NCI-H2081 treated with DMSO at 0.1 percent for 48 hours (cell line): Measurements from ENCODE around the gene GARRE1.
"Not testable (repeated sequence)": the region's sequence is repeated elsewhere in the genome, so short reads cannot be mapped to it uniquely, and the experiment has no call there.

Source experiments
- DNase-seq: peaks from one replicate; lab custom pipeline; 2025; lab: John Stamatoyannopoulos, UW

GARRE1 gene

DNA sequence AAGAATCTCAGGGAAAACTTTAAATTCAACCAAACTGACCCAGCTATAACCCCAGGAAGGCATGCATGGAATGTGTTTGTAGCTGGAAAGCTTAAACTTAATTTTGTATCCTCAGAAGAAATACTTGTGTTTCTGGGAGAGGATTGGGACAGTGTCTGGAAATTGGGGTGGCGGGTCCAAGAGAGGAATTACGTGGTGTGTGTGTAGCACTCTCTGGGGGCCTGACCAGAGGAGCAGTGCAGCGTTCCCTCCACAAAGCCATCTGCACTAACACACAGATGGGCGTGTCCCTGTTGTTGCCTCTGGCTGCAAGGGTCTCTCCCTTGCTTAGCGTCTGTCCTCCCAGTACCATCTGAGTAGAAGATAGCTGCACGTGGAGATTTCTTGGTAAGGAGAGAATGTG is 6.4 kb downstream of the GARRE1 start:
- DNase-seq = no peak

GRCh38 chr19:34261334-34262109 is 7.2 kb downstream of the GARRE1 start:
- no peak for DNase-seq

DNA sequence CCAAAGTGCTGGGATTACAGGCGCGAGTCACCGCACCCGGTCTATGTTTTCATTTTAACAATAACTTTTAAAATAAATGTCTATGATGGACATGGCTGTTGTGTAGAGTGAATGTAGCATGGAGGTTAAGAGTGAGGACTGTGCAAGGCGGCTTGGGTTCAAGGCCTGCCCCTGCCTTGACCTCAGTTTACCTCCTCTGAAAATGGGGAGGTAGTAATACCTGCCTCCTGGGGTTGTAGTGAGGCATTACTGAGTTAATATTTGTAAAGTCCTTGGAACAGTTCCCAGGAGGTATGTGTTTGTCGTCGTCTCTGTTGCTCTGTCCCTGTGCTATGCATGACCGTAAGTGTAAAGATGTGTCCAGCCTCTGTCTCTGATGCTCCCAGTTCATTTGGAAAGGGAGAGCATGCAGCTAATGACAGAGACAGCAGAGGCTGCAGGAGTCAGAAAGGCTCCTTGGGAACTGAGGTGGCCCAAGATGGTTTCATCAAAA is 9.4 kb downstream of the GARRE1 start:
- DNase-seq = no peak

DNA sequence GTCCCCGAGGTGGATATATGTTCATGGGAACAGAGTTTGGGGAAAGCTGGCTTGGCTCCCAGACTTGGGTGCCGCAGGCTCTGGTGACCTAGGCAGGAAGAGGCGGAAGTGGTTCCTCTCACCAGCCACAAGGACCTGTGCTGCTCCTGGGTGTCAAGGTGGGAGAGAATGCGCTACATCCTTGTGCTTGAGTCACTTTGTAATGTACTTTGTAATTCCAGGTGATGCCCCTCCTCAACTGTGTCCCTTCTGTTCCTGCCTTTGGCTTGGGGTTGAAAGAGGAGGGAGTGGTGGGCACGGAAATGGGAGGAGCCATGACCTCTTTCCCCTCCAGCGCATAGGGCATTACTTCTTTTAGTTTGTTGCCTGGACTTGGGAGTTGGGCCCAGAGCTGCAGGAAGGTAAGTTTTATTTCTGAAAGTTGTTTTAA is 10.9 kb downstream of the GARRE1 start:
- no peak for DNase-seq

DNA sequence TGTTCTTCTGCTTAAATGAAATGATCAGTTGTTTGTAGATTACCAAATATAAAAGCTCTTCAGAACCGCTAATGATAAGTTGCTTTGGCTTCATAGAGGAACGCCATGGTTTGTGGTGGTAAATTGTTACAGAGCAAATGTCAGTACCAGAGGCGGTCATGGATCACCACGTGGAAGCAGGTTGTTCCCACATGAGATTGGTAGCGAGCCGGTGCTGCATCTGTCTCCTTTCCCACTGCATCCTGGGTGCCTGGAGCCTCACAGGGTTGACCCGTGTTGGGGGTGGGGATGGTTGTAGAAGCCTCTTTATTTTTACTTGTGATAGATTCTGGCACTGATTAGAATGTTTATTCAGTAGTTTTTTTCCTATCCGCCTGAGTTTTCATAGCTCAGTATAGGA is 14.7 kb downstream of the GARRE1 start:
- no peak for DNase-seq

GRCh38 chr19:34269489-34269888 is 15.1 kb downstream of the GARRE1 start:
- DNase-seq = no peak

DNA sequence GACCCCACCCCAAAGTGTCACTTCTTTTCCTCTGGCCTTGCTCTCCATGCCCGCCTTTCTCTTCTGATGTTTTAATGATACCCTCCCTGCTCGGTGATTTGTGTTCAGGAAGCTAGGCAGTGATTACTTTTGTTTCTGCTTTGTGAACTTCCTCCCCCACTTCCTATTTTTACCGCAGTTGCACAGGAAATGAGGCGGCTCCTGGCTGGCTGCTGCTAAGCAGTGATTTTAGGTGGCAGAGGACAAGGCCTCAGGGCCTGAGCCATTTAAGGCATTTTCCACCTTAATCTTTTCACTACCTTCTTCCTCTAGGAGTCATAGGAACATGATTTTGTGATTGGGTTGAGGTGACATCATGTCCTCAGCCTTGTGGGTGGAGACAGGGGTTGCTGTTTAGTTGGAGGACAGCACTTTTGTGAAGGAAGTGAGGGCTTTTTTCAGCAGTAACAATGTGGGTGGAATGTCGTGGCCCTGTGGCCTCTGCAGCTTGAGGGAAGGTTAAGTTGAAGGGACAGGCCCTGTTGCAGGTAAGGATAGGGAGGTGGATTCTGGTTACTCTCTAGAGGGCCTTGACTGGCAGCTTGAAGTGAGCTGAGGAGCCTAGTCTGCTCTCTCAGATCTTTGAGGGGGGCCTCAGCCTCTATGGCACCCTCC is 15.7 kb downstream of the GARRE1 start:
- DNase-seq = no peak

DNA sequence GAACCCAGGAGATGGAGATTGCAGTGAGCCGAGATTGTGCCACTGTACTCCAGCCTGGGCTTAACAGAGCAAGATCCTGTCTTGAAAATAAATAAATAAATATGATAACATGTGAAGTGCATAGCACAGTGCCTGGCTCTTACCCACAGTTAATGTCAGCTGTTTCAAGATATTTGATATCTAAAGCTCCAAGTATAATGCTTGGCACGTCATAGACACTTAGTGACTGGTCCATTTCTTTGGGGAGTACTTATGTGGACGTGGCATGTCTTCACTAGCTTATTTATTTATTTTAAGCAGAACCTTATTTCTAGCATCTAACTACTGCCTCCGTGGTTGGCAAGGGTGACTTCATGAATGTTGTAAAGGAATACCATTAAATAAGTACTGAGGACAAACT is 18.8 kb downstream of the GARRE1 start:
- DNase-seq = no peak

- DNase-seq = no peak
These were observed 20.0 kb downstream of the GARRE1 start for GRCh38 chr19:34274284-34274826.

DNA sequence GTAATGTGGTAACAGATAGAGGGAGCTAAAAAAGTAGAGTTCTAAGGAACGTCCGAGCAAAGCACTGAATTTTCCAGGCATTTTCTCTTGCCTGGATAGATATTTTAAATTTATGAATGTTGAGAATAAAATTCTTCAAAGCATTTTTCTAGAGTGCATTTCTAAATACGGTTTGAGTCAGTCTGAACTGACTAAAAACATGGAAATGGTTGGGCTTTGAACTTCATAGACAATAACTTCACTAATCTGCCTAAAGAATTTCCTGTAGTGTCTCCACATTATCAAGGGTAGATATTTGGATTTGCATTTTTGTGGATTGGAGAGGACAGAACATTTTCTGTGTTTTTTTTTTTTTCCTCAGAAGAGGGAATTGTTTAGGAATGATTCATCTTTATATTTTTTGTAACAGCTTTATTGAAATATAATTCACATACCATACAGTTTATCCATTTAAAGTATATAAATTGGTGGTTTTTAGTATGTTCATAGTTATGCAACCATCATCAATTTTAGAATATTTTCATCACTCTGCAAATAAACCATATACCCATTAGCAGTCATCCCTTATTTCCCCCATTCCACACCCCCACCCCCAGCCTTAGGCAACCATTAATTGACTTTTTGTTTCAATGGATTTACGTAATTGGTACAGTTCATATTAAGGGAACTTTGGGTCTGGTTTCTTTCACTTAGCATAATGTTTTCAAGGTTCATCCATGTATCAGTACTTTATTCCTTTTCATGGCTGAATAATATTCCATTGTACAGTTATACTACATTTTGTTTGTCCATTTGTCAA is 20.7 kb downstream of the GARRE1 start:
- DNase-seq = no peak

DNA sequence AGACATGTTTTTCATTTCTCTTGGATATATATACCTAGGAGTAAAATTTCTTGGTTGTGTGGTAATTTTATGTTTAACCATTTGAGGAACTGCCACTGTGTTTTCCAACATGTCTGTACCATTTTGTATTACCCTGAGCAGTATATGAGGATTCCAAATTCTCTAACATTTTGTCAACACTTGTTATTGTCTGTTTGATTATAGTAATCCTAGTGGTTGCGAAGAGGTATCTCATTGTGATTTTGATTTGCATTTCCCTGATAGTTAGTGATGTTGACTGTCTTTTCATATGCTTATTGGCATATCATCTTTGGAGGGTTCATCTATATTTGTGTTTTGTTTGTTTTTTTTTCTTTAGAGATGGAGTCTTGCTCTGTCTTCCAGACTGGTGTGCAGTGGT is 21.4 kb downstream of the GARRE1 start:
- no peak for DNase-seq

DNA sequence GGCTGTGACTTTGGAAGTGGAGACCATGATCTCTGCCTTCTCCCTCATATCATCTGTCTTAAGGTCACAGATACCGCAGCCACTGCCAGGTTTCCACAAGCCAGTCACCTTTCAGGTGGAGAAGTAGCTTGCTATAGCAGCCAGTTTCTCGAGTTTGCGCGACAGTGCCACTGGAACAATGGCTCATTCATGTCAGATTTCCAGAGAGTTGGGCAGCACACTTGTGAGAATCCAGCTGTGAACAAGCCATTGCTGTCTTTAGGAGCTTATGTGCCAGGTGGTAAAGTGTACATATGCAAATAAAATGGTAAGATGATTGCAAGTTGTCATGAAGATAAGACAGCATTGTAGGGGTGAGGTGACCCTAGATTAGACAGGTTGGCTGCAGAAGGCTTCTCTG is 22.3 kb downstream of the GARRE1 start:
- no peak for DNase-seq

GRCh38 chr19:34277244-34277643 is 22.9 kb downstream of the GARRE1 start:
- no peak for DNase-seq

GRCh38 chr19:34278783-34279182 is 24.4 kb downstream of the GARRE1 start:
- DNase-seq = no peak

DNA sequence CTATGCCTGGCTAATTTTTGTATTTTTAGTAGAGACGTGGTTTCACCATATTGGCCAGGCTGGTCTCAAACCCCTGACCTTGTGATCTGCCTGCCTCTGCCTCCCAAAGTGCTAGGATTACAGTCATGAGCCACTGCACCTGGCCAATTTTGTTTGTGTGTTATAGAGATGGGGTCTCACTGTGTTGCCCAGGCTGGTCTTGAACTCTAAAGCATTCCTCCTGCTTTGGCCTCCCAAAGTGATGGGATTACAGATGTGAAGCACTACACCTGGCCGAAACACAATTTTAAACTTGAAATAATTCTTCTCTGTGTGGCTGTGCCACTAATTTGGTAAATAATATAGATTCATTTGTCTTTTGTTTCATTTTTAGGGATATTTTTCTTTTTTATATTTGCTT is 27.1 kb downstream of the GARRE1 start:
- not testable (repeated sequence) for DNase-seq

DNA sequence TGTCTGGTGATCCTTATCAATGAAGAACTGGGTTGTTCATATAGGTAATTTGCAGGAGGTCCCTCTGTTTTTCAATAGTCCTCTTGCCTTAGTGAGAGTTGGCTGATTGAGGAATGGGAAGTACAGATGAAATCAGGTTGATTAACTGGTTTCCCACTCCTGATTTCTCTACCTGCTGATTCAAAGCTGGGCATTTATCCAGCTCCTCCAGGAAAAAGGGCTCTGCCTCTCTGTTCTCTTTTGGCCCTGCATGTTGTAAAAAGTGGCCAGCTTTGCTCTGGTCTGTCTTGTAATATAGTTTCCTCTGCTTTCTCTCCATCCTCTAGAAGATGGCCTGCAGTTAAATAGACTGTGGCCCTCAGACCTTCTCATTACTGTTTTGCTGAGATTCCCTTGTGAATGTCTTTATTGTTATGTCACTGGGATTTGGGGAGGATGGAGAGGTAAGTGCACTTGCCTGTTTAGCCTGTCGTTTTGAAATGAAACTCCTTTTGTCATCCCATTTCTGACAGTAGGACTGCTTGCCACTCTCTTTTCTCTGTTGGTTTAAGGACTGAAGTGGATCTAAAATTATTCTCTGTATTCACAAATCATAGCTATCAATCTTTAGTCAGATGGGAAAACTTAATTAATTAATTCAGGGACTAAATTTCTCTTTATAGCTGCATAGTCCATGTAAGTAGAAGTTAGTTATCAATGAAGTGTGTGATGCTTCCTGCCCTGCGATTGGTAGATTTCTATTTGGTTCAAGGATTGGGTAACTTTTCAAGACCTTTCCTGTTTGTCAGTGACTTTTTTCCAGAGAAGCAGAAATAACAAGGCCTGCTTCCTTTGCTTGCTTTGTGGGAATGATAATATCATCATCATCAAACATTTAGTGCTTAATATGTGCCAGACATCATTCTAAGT is 28.5 kb downstream of the GARRE1 start:
- DNase-seq = no peak

DNA sequence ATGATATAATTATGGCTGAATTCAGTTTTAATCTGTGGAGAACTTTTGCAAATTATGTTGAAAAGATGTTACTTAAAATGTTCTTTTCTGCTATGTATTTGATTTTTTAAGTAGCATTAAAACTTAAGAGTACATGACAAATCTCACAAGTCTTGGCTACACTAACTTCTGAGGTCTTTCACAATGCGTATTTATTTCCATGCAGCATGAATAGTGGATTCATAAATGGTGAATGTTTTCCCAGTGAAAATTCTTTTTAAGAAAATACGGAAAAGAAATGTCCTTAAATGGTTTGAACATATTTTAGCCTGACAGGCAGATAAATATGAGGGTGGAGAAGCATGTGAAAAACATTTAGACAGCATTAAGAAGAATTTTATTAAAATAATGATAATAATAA is 30.2 kb downstream of the GARRE1 start:
- DNase-seq = no peak

GRCh38 chr19:34287662-34288140 is 33.3 kb downstream of the GARRE1 start:
- DNase-seq = no peak

DNA sequence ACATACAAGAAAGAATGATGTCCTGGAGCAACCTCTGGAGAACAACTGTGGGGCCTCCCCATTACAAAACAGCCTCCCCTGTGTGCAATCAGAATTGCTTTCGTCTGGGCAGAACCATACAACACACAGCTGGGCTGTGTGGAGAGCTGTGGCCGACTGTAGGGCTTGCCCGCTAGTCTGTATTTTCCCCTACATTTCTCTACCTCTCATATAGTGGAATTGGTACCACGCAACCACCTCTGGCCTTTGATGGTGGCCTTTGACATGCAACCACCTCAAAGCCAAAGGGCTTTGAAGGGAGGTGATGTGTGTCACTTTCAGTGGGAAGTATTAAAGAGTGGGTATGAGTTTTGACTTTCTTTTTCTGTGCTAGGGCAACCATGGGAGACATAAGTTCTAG is 34.0 kb downstream of the GARRE1 start:
- DNase-seq = no peak

DNA sequence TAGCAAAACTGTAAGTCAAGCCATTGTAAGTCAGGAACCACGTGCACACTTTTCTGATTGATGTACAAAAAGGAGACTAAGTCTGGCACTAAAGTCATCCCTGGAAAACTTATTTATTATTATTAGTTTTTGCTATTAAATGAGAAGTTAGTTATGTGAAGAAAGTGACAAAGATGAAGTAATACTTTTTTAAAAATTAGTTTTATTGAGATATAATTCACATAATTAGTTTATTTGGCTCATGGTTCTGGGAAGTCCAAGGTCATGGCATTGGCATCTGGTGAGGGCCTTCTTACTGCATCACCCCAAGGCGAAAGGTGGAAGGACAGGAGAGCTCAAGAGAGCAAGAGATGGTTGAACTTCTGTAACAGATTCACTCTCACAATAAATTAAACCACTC is 36.9 kb downstream of the GARRE1 start:
- DNase-seq = no peak

DNA sequence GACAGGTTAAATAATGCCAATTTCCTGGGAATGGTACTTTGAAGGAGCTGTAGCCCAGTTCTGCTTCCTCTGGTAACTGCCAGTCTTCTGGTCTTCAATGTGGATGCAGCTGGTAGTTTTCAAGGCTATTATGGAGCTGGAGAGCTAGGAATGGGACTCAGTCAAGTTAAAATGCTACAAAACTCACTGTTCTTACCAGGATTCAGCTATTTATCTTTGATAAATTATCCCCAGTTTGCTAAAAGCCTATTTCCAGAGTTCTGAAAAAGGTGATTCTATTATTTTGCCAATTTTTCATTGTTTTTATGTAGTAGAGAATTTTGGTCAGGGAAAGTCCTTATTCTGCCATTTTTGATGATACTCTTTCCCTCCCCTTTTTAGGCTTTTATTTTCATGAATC is 40.7 kb downstream of the GARRE1 start:
- DNase-seq = no peak
